HG02885 (cell line): Measurements from ENCODE around the gene ST6GALNAC6.
"Not testable (repeated sequence)": the region's sequence is repeated elsewhere in the genome, so short reads cannot be mapped to it uniquely, and the experiment has no call there.

Experiments used
- ATAC-seq: cut with Tn5 transposase; IDR thresholded peaks from one replicate; pipeline ENCODE4 v1.9.1; 2021; ENCODE audit warnings: mild to moderate bottlenecking; ENCODE audit not compliant: unreplicated experiment, poor library complexity

Gene ST6GALNAC6

DNA sequence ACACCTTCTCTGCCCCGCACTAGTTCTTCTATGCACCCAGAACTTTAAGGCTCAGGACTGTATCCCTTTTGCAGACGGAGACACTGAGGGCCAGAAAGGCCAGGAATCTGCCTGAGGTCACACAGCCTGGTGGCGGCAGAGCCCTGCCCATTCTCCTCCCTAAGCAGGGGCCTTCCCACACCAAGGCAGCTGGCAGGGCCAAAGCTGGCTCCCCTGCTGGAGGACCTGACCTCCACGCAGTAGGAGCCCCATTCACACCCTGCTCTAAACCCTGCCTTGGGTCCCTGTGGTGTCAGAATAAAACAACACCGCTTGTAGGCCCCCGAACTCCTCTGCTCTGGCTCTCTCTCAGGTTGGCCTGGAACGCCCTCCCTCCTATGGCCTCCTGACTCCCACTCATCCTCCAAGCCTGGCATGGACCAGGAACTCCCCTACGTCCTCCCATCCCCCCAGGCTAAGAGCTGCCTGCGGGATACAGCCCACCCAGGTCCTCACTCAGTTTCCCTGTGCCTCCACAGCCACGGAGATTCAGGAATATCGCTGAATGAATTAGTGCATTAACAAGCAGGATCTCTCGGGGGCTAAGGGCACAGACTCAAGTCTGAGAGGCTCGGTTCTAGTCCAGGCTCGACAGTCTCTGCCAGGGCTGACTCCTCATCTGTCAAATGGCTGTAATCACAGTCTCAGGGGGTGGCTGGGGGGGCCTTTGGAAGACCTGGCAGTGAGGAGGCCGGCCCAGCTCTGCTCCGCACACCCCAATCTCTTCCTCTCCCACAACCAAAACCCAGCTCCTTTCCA, 2.8 kb downstream of the ST6GALNAC6 start:
- ATAC-seq: no peak

GRCh38 chr9:127895811-127896210, 3.6 kb downstream of the ST6GALNAC6 start:
- ATAC-seq: no peak

GRCh38 chr9:127893392-127893791, 6.0 kb downstream of the ST6GALNAC6 start:
- no peak for ATAC-seq

DNA sequence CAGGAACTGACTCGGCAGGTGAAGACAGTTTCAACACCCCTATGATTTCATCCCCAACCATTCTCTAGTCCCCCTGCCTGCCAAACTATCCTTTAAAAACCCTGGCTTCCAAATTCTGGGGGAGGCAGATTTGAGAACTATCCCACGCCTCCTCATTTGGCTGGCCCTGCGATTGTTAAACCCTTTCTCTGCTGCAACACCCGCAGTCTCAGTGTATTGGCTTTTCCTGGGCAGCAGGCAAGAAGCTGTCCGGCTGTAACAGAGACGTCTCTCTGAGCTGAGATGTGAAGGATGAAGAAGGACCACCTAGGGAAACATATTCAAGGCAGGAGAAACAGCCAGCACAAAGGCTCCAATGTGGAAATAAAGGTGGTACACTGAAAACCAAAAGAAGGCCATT, 6.6 kb downstream of the ST6GALNAC6 start:
- no peak for ATAC-seq

DNA sequence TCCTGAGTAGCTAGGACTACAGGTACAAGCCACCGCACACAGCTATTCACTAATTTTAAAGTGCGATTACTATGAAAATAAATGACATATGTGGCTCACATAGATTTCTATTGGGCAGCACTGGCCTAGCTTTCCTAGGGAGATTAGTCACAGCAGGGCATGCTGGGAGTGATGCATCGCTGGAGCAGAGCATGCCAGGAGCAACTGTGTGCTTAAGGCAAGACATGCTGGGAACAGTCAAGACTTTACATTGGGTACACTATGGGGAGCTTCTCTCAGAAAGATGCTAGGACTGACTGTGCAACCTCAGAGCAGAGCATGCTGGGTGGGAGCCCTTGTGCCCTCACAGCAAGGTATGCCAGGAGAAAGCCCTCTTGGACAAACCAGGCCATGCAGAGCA, 9.3 kb downstream of the ST6GALNAC6 start:
- ATAC-seq: no peak

DNA sequence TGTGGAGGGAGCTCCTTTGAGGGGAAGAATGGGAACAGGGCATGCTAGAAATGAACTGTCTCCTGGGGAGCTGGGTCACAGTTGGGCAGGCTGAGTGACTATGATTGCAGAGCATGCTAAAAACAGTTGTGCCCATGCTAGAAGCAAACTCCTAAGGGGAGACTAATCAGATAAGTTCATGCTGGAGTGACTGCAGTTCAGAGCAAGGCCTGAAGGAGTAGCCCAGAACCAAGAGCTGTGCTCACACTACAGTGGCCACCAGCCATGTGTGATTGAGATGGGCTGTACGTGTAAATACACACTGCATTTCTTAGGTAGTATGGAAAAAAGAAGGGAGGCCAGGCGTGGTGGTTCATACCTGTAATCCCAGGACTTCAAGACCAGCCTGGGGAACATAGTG, 11.6 kb downstream of the ST6GALNAC6 start:
- ATAC-seq: no peak

GRCh38 chr9:127886401-127886972, 12.9 kb downstream of the ST6GALNAC6 start:
- ATAC-seq: no peak

DNA sequence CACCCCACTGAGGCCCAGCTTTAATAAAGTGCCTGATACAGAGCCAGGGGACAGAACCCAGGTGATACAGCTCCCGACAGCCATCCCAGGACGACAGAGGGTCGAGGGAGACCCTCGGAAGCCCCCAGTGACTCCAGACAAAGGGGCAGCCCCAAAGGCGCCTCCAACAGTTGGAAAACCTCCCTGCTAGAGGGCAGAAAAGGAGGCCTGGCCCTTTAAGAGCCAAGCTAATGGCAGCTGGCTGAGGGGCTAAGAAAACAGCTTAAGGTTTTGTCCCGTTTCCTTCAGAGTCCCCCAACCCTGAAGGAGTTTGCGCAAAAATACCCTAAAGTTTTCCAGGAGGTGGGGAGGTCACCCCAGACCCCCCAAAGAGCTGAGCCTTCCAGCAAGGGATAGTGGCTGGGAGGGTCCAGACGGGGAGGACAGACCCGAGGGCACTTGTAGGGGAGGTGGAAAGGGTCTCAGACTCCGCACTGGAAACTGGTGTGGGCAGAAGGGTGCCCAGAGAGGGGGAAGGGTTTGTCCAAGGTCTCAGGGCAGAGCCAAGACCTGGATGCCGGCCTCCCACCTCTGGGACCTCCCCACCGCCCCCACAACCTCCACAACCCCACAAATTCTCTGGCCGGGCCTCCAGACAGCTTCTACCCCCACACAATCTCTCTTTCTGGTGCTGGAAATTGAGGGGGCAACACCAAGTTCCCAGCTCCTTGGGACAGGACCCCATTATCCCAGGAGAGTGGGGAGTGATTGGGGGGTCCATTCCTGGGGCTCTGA, 13.7 kb downstream of the ST6GALNAC6 start:
- ATAC-seq: no peak

- no peak for ATAC-seq
Observed at GRCh38 chr9:127884976-127885490, 14.4 kb downstream of the ST6GALNAC6 start.

DNA sequence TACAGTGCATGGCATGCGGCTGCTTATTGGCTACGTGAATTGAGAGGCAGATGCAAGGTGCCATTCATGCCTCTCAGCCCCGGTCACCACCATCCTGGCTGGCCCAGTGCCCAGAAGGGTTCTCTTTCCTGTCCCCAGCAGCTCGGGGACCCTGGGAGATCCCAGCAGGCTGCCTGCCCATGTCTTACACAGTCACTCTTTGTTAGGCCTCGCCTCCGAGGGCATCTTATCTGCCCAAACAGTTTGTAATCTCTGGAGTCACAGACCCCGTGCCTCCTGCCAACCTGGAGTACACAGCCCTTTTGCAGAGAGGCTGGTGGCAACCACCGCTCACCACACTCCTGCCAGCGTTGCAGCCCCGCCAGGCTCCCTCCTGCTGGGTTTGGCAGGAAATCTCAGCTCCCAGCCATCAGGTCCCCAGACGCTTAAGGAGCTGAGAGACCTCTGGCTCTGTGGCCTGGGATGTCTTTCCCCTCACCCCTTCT, 14.9 kb downstream of the ST6GALNAC6 start:
- ATAC-seq: no peak

GRCh38 chr9:127883959-127884358, 15.4 kb downstream of the ST6GALNAC6 start:
- ATAC-seq: no peak

DNA sequence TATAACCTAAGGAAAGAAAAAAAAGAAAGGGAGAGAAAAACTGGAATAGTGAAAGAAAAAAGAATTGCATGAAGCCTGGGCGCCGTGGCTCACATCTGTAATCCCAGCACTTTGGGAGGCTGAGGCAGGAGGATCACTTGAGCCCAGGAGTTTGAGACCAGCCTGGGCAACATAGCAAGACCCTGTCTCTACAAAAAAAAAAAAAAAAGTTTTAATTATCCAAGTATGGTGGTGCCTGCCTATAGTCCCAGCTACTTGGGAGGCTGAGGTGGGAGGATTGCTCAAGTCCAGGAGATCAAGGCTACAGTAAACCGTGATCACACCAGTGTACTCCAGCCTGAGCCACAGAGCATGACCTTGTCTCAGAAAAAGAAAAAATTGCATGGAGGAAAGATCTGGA, 17.7 kb downstream of the ST6GALNAC6 start:
- not testable (repeated sequence) for ATAC-seq

GRCh38 chr9:127880143-127880542, 19.3 kb downstream of the ST6GALNAC6 start:
- ATAC-seq: no peak

DNA sequence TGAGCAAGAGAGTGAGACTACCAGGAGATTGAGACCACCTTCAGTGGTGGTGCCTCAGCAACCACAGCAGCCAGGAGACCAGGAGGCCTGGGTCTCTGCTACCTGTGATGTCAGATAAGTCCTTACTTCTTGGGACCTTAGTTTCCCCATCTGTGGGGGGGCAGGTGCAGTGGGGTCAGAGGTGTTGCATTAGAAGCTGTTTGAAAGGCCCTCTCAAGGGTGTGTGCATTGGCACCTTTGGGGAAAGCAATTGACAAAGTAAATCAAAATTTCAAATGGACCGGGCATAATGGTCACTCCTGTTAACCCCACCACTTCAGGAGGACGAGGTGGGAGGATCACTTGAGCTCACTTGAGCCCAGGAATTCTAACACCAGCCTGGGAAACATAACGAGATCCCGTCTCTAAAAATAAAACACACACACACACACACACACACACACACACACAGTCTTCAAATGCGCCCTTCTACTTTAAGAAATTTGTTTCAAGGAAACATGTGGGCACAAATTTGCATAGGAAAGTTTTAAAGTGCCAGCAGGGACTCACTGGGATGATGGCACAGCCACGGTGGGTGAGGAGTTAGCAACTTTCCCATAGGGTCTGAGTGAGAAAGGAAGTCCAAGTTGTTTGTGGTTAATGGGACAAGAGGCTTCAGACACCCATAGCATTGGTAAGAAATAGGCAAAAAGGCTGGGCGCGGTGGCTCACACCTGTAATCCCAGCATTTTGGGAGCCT, 20.6 kb downstream of the ST6GALNAC6 start:
- no peak for ATAC-seq

GRCh38 chr9:127878001-127878651, 21.3 kb downstream of the ST6GALNAC6 start:
- ATAC-seq: no peak

- no peak for ATAC-seq
Observed at GRCh38 chr9:127877566-127877998, 21.8 kb downstream of the ST6GALNAC6 start, which contains the start of gene AK1. Gene AK1 (minus strand): TSS chr9:127877675. CDS start chr9:127874617, 3,058 bp downstream.

DNA sequence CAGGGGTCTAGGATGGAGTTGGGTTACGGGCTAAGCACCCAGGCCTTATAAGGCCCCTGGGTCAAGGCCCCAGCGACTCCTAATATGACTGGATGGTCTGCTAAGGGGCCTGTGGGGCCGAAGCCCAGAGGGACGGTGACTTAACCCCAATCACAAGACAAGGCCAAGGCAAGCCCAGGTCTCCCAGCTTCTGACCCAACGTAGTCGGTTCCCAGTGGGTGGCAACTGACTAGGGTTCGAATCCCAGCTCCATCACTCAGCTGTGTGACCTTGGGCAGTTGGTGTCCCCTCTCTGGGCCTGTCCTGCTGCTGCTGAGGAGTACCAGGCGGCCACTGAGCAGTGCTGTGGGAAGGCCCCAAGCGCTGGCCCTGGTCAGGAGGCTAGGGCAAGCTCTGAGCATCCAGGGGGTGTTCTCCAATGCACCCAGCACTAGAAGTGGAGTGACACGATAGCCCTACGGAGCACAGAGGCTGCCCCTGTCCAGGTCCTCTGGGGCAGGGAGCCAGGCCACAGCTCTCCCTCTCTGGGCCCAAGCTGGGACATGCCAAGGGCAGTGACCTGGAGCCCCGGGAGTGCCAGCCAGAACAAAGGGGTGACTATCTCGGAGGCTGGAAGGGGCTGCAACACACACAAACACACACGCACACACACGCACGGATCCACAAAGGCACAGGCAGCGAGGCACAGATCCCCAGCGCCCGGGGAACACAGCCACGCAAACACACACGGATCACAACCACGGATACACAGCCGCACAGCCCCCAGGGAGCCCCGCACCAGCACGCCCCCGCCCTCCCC, 22.4 kb downstream of the ST6GALNAC6 start:
- ATAC-seq: no peak

- no peak for ATAC-seq
Observed at GRCh38 chr9:127876026-127876763, 23.2 kb downstream of the ST6GALNAC6 start.
